ENCODE measurements around the gene SMKR1.
"Not testable (repeated sequence)": the region's sequence is repeated elsewhere in the genome, so short reads cannot be mapped to it uniquely, and the experiment has no call there.

Gene SMKR1

DNA sequence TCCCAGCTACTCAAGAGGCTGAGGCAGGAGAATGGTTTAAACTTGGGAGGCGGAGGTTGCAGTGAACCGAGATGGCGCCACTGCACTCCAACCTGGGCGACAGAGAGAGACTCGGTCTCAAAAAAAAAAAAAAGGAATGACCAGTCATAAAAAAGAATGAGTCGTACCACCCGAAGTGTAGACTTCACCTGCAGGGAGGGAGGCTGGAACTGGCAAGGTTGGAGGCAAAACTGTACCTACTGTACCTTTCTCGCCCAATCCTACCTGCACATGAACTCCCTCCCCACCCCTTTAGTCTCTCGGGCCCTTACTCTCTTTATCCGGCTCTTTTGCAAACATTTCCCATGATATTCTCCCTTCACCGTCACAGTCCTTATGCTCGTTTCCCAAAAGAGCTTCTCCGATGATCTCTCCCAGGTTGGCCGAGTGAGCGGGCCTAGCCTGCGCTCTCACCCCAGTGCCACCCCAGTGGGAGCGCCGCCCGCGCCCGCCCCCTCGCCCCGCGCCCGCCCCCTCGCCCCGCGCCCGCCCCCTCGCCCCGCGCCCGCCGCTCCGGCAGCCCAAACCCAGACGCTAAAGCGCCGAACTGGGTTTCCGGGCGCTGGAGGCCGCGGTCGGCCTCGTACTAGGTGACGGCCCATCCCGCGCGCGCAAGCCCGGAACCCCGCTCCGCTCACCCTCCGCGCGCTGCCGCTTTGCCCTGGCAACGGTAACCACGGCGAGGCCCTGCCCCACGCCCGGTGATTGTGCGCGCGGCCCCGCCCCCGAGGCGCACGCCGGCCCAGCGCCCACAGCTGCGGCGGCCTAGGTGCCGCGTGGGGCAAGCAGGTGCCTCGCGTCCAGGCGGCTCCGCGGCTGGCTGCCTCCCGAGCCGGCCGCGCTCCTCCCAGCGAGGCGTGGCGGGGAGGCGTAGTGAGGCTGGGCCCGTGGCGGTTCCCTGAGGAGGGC is at the start of gene SMKR1:
SMKR1 (plus strand) TSS at position 772 of the 948 bp plus-strand sequence. CDS start 294 bp downstream, outside the sequence.
- DNase-seq (ENCODE audit: low spot score), result peak; percentile 87

DNA sequence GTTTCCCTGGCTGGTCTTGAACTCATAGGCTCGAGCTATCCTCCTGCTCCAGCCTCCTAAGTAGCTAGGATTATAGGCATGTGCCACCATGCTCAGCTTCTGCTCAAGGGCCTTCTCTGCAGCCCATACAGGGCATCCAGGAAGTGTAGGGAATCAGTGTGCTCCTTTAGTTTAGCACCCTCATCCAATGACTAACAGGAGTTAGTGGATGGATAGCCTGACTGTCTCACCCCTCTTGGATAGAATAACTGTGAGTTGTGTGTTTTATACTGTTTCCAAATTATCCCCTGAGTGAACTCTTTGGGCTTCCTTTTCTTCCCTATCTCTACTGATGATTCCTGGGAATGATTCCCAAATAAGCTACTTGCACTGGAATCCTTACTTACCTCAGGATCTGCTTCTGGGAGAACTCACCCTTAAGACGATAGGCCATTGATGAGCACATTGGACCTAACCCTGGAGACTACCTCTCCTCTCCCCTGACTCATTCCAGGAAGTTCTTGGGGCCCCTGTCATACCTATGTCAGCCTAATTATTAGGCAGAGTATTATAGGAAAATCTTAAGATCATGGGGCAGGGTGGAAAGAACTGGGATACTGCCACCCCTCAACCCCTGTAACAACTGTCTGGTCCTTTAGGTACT is 49.6 kb upstream of the SMKR1 start:
- no peak for DNase-seq (ENCODE audit: low spot score)

DNA sequence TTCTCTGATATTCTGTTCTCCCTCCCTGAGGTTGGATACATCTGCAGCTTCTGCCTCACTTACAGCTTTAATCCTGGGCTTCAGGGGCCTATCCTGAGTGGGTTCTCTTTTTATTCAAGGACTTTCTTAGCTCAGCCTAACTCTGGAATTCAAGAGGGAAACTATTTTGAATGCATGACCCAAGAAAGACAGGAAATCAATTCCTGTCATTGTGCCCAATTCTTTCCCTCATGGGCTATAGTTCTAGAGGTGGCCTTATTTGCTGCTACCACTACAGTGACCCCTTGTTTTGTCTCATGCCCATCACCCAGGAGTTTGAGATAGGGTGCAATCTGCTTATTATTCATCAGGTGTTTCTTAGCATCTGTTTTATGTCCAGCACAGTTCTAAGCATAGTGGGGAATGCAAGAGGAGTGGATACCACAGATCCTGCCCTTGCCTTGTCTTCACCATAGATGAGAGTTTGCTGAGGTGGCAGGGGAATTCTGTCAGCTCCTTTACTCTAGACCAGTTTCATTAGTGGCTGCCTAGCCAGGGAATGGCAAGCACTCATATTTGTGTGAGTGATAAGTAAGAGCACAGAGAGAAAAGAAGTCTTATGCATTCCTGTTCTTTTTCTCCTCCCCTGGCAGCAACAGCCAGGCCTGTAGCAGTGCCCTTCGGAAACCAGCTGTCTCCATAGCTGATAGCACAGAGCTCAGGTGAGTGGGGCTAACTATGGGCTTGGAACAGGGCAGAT is 48.7 kb upstream of the SMKR1 start:
- no peak for DNase-seq (ENCODE audit: low spot score)

DNA sequence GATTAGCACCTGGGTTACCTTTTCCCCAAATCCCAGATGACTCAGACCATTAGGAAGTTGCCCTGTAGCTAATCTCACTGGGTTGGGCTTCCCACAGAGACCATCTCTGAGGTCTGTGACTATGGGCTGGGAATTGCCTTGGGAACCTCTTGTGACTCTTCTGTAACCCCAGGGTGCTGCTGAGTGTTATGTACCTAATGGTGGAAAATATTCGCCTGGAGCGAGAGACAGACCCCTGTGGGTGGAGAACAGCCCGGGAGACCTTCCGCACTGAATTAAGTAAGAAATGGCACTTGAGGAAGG is 48.1 kb upstream of the SMKR1 start:
- DNase-seq (ENCODE audit: low spot score), result no peak

DNA sequence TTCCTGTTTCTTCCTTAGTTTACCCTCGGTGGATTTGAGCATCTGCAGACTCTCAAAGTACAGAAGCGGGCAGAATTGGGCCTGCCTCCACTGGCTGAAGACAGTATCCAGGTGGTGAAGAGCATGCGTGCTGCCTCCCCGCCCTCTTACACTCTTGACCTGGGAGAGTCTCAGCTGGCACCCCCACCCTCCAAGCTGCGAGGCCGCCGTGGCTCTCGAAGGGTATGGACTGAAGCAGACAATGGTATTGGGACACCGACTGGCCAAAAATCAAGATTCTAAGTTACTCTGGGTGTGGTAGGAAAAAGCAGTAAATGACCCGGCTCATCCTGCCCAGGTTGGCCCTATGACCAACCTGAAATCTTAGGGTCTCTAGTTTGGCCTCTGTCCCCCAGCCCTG is 45.9 kb upstream of the SMKR1 start:
- no peak for DNase-seq (ENCODE audit: low spot score)

DNA sequence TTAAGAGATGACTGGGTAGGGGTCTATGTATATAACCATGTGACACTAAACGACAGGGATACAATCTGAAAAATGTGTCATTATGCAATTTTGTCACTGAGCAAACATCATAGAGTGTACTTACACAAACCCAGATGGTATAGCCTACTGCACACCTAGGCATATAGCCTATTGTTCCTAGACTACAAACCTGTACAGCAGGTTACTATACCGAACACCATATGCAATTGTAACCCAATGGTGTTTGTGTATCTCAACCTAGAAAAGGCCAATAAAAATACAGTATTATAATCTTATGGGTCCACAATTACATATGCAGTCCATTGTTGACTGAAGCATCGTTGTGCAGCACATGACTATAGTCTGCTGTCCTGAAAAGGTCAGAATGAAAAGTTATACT is 45.2 kb upstream of the SMKR1 start:
- no peak for DNase-seq (ENCODE audit: low spot score)

DNA sequence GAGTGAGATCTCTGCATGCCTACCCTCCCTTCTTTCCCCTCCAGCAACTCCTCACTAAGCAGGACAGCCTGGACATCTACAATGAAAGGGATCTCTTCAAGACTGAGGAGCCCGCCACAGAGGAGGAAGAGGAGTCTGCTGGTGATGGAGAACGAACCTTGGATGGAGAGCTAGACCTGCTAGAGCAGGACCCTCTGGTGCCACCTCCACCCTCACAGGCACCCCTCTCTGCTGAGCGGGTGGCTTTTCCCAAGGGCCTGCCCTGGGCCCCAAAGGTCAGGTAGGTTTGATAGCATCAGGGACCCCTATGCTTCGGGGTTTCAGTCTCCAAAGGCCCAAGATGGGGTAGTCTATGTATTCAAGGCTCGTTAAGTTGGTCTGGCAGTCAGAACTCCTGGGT is 44.2 kb upstream of the SMKR1 start:
- no peak for DNase-seq (ENCODE audit: low spot score)

DNA sequence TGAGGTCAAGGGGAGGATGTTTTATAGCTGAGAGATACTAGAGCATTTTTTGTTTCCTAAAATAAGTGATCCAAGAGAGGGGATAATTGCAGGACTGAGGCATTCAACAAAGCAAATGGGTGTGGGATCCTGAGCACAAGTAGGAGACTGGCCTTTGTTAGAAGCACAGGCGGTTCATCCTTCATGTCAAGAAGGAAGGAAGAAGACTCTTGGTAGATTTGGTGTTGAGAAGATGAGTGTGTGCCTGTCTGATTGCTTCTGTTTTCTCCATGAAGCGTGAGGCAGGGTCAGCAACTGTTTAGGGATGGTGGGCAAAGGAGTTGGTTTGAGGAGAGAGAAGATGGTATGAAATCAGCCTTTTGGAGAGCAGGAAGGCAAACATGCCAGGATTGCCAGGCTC is 40.5 kb upstream of the SMKR1 start:
- no peak for DNase-seq (ENCODE audit: low spot score)

DNA sequence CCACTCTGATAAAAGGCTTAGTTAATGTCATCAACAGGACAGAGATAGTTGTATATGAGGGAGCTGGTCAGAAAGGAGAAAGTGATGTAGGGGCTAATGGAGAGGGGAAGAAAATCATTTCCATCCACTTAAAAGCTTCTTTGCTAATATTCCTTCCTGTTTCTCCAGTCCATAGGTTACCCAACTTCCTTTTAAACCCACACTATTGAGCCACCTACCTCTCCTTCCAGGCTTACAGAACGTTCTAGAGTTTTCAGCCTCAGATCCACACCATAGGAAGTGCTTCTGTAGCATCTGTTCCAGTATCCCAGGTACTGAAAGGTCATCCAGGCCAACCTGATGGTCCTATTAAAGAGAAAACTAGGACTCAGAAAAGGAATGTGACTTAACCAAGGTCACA is 39.9 kb upstream of the SMKR1 start:
- no peak for DNase-seq (ENCODE audit: low spot score)

DNA sequence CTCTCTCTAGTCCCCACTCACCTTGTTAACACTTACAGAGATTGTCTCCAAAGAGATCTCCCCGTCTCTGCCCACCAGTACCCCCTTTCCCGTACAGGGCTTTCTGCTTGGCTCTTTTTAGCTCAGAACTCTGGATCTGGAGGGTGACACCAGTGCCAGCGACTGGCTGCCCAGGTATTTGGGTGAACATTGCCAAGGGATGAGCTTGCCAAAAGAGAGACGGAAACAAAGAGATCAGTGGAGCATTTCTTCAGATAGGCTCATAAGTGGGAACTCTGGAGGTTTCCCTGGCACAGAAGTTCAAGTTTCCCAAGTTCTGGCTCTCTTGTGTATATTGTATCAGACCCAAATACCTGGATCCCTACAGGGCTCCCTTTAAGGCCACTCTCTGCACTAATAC is 38.1 kb upstream of the SMKR1 start:
- DNase-seq (ENCODE audit: low spot score), result no peak

DNA sequence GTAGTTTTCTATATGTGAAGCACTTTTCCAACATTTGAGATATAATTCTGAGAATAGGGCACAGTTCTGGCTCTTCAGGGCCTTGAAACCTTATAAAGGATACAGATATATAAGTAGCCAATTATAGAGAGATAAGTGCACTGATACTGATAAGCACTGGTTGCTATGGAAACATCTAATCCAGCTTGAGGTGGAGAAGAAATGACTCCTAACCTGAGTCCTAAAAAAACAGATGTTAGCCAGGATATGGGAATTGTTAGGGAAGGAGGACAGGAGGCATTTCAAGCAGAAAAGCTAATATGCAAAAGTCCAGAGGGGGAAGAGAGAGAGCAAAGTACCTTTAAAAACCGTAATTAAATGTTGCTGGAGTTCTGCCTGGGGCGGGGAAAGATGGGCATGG is 37.3 kb upstream of the SMKR1 start:
- no peak for DNase-seq (ENCODE audit: low spot score)

DNA sequence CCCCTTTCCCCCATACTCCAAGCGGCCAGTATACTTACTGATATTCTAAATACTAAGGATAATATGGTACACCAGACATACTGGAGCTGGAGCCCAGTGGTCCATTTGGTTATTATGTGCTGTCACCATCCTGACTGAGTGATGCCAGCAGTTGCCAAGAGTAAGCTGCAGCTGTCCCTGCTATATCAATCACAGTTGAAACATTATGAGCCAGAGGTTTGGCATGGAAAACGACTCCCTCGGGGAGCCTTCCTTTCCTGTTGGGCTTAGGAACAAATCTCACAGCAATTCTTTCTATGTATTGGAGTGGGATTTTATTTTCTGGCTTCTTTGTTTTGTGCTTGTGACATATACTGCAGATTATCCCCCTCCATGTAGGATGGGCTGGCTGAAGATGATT is 35.5 kb upstream of the SMKR1 start:
- DNase-seq (ENCODE audit: low spot score), result no peak

DNA sequence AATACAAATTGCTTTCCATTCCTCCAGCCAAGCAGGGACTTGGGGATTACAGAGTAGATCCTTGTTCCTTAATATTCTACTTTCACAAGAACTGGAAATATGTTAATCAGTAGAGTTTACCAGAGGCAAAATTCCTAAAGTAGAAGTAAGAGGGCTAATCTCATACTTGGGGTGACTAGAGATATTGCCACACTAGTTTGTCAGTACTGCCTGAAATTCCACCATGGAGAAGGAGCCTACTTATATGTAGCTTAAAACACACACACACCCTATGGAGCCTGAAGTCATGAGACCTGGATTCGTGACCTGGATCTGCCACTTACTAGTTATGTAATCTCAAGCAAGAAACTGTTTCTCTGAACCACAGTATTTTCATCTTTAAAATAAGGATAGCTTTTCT is 34.2 kb upstream of the SMKR1 start:
- DNase-seq (ENCODE audit: low spot score), result no peak

DNA sequence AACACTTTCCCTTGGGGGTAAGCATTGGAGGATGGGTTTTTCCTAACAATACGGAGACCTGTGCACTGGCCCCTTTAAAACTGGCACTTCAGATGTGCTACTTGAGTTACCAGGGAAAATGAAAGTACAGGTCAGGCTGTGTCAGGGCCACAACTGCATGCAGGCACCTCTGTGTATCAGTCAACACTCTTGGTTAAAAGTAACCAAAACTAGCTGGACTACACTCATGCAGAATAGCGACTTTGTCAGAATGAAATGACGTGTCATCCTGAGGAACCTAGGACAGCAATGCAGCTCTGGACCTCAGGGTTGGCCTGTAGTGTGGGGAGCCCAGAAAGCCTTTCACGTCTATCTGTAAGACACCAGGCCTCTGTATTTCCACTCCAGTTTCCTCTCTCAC is 33.8 kb upstream of the SMKR1 start:
- DNase-seq (ENCODE audit: low spot score), result peak; percentile 25

DNA sequence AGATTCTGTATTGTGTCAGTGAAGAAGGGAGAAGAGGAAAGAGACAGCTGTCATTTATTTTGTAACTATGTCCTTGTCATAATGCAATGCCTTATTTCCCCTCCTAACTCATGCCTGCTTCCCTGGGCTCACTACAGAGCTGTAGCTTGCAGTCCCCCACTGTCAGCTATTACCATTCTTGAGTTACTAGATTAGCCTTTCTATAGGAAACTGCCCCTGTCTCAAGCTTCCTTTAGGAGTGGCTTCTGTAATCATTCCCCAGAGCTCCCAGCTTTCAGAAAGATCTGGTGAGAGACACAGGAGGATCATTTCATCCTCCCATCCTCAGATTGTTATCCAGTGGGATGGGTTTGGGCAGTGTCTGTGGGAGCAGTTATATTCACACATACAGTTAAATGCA is 32.4 kb upstream of the SMKR1 start:
- no peak for DNase-seq (ENCODE audit: low spot score)

DNA sequence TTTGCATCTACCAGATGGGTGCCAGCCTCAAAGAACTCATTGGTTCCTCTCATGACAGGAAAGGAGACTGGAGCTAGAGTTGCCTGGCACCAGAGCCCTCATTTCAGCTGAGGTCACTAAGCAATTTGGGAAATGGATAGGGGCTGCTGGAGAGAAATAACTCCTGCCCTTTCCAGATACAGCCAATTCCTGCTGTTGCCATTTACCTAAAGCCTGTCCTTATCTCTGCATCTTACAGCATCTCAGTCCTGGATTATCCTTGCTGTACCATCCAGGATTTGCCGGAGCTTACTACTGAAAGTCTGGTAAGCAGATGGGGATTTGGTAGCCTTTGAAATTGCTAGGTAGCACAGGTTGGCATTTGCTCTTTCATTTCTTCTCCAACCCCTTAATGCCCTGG is 31.9 kb upstream of the SMKR1 start:
- no peak for DNase-seq (ENCODE audit: low spot score)

DNA sequence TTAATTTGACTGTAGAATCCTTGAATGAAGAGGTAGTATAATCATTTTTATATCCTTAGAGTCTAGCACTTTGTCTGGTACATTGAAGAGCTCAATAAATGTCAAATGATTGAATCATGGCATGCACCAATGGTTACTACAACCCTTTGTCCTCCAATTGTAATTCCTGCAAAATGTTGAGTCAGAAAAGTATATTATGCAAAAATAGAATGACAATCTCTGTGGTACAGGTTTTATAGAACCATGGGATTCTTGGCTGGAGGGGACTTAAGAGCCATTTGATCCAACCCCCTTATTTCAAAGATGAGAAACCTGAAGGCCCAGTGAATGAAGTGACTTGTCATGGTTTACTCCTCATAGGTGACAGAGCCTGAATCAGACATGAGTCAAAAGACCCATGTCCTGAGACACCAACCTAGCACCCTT is 30.9 kb upstream of the SMKR1 start:
- DNase-seq (ENCODE audit: low spot score), result peak; percentile 19

DNA sequence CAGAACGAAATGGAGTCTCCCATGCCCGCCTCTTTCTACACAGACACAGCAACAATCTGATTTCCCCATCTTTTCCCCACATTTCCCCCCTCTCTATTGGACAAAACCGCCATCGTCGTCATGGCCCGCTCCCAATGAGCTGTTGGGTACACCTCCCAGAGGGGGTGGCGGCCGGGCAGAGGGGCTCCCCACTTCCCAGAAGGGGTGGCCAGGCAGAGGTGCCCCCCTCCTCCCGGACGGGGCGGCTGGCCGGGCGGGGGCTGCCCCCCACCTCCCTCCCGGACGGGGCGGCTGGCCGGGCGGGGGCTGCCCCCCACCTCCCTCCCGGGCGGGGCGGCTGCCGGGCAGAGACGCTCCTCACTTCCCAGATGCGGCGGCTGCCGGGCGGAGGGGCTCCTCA is 26.4 kb upstream of the SMKR1 start:
- not testable (repeated sequence) for DNase-seq (ENCODE audit: low spot score)

DNA sequence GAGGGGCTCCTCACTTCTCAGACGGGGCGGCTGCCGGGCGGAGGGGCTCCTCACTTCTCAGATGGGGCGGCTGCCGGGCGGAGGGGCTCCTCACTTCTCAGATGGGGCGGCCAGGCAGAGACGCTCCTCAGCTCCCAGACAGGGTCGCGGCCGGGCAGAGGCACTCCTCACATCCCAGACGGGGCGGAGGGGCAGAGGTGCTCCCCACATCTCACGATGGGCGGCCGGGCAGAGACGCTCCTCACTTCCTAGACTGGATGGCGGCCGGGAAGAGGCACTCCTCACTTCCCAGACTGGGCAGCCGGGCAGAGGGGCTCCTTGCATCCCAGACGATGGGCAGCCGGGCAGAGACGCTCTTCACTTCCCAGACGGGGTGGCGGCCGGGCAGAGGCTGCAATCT is 25.9 kb upstream of the SMKR1 start:
- DNase-seq (ENCODE audit: low spot score), result not testable (repeated sequence)

DNA sequence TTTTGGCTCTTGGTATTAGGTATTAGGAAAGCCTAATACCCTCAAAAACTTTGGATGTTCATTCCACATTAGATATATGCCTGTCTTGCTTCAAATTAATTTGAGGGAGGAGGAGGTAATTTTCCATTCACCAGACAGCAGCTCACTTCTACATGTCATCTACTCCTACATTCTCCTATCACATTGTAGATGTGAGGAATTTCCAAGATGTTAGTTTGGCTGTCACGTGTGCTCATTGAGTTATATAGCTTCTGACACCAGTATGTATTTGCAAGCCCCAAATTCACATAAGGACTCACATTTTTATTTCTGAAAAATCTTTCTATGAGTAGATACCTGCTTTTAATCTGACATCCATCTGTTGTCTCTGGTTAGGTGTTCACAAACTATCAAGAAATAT is 22.5 kb upstream of the SMKR1 start:
- no peak for DNase-seq (ENCODE audit: low spot score)

DNA sequence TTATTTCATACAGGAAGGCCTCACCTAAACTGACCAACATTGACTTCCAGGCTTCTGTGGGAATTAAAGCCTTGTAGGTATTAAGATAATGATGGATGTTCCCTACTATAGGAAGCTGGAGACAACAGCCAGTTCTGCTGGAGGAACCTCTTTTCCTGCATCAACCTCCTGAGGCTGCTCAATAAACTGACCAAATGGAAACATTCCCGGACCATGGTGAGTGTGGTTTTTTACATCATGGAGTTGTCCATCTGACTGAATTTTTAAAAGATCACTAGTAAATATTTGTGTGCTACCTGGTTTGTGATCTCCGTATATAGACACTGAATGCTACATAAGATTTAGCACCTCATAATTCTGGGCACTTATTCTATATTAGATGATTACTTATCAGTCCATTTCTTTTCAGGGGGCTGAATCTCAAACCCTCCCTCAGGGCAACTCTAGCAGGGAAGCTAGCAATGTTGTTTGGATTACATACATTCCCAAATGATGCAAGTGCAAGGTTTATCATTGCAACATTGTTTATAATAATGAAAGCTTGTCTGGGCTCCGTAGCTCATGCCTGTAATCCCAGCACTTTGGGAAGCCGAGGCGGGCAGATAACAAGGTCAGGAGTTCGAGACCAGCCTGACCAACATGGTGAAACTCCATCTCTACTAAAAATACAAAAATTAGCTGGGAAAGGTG is 21.5 kb upstream of the SMKR1 start:
- no peak for DNase-seq (ENCODE audit: low spot score)

DNA sequence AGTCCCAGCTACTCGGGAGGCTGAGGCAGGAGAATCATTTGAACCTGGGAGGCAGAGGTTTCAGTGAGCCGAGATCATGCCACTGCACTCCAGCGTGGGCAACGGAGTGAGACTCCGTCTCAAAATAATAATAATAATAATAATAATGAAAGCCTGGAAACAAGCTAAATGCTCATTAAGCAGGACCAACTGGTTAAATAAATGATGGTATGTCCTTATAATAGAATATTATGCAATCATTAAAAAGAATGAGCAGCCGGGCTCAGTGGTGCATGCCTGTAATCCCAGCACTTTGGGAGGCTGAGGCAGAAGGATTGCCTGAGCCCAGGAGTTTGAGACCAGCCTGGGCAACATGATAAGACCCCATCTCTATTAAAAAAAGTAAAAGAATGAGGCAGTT is 21.0 kb upstream of the SMKR1 start:
- DNase-seq (ENCODE audit: low spot score), result not testable (repeated sequence)

Measured in activated CD4-positive, alpha-beta T cell treated with anti-CD3 and anti-CD28 coated beads, Interleukin-2, Interleukin-4, amounts not matched to agents 100 ng/mL and 50 ng/mL, durations not matched to agents 16 hours and 8 hours (primary cell).